Stimulated activated CD4-positive, alpha-beta T cell treated with anti-CD3 and anti-CD28 coated beads, Interleukin-12 subunit alpha, Interleukin-12 subunit beta, amount 100 ng/mL, for 48 hours (primary cell): ENCODE results near the gene VAMP8.
"Not testable (repeated sequence)": the region's sequence is repeated elsewhere in the genome, so short reads cannot be mapped to it uniquely, and the experiment has no call there.

ENCODE experiments used
- DNase-seq, 3 donors: peaks; one replicate each; pipeline ENCODE4 v3.0.0-alpha.2; 2020; ENCODE audit warnings: low read depth in 2 of 3, low spot score in 1 of 3

VAMP8 gene

DNA sequence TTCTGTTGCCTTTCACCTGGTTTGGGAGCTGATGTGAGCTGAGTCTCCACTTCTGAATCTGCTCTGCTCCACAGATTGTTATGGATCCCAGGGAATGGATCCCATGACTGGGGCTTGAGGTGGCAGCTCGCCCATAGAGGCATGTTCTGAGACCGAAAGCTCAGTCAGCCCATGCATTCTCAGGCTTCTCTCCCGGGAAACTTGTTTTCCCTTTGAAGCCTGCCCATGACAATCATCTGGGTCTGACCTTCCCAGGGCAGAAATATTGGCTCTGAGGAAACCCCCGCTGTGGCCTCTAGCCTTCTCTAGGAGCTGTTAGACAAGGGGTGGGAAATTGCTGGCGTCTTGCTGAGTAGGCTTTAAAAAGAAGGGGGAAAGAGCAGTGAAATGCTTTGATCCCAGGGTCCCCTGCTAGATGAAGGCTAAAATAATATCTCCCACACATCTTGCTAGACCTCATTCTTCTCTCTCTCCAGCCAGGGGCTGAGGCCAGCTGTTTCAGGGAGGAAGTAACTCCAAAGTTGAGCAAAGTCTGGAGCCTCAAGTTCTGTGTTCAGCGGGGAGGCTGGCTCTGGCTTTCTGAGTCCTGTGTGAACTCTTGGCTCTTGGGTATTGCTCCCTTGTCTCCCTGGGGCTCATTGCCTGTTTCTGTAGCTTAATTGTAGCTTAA, 2.0 kb downstream of the VAMP8 start:
- DNase-seq, result no peak

DNA sequence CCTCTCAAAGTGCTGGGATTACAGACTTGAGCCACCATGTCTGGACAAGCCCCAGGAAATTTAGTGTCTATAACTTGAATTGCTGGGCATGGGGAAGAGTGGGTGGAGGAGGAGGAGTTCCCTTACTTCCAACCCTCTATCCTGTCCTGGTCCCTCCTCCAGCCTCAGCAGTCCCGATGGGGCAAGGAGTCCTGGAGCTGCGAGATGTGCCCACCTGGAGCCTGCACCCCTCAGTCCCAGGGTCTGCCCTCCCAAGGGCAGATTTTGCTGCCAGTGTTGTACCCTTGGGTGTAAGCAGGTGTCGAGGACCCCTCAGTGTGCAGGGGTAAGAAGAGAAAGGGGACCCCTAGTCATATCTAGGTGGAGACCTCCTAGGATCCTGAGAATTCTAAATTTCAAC, 2.8 kb downstream of the VAMP8 start:
- DNase-seq, result no peak

DNA sequence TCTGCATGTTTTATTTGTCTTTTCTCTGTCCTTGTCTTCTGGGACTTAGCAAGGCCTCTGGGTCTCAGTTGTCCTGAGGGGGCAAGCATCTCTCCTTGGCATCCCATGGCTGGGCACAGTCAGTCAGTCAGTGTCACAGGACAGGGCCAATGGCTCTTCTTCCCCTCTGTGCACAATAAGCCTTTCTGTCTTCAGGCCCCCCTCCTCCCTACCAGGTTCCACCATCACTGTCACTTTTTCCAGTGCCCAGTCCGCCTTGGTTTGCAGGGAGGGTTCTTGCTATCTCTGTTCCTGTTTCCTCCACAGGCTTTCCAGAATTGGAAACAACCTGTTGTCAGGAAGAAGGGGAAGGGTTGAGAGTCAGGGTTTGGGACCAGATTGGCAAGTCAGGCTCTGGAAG, 5.1 kb downstream of the VAMP8 start:
- no peak for DNase-seq

DNA sequence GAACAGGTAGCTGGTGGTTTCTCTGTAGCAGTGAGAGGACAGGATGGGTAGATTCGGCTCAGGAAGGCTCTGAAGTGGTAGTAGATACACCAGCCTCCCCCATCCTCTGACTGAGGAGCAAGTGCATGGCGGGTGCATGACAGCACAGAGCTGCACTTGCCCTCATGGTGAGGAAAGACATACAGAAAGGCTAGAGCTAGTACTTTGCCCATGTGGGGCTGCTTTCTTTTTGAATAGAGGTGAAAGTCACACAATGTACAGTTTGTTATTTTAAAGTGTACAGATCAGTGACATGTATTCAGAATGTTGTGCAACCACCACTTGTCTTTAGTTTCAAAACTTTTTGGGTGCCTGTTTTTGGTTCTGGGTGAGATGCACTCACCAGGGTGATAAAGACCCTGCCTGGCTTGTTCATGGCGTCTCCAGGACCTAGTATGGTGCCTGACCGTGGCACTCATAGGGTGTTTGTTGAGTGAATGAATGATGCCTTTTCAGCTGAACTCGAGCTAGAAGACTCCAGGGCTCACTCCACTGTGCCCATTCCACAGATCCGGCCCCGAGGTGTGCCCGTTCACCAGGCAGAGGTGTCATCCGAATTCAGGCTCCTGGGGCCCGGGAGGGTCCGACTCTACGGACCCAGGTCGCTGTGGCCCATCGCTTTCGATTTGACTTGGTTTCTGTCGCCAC, 6.4 kb downstream of the VAMP8 start:
- DNase-seq, result no peak

DNA sequence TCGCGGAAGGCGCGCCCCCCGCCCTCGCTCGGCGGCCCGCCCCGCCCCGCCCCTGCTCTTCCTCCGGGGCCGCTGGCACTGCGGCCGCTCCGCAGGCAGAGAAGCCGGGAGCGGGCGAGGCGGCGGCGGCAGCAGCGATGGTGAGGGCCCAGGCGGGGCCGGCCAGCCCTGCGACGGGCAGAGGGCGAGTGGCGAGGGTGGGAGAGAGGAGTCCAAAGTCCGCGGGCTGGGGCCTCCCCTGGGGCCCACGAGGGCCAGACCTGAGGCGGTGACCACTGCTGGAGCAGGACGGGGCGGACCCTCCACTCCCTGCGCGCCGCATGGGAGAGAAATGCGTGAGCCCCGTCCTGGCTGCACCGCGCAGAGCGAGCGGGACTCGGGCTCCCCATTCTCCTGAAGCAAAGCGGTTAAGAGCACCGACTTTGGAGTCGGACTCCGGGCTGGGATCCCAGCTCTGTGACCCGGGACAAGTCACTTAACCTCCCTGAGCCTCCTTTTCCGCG, 7.0 kb downstream of the VAMP8 start, which contains the start of gene VAMP5:
VAMP5 (plus strand) TSS at position 78 of the 503 bp plus-strand sequence; CDS start at position 138, 60 bp downstream.
- no peak for DNase-seq

DNA sequence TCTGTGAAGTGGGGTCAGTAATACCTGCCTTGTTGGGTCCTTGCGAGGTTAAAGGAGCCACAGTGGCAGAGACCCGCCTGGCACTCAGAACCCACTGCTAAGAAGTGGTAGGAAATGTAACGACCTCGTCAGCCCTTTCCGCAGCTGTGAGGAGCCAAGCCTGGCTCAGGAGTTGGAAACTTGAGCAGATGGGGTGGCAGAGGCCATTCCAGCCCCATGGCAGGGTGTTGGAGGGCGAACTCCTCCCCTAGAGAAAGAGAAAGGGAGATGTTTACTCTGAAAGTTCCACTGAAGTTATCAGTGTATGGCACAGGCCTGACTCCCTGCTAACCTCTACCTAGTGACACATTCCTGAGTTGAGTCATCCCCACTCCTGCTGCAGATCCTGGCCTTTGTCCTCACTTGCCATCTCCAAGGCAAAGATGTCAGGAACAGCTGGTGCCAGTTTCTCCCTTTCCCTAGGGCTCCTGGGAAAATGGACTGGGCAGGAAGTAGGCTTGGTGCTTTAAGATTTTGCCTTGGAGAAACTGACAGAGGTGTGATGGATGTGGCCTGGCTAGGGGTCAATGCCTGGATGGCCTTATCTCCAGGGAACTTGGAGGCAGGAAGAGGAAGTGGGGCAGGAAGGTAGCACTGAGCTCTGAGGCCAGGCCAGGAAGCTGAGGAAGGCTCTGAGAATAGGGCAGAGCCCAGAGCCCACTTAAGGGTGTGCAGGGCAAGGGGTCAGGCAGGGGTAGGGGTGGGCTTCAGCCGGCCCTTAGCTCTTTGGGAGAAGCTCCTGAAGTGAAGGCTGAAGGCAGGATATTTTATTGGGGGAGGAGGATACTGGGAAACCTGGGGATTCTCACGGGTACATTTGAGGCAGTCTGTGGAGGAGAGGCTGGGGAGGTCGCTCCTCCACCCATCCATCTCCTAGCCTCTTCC, 7.7 kb downstream of the VAMP8 start:
- DNase-seq, result no peak

DNA sequence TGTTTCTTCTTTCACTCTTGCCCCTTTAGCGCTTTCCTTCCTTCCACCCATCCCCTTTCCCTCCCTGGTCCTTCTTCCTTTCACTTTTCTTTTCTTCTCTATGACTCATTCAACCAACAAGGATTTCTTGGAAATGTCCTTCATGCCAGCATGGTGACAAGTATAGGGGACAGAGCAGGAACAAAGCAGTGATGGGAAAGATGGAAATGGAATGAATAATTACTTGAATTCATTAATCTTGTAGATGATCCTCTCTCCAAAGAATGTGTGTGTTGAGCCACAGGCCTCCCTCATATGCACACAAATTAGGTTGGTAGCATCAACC, 8.4 kb downstream of the VAMP8 start:
- DNase-seq, result no peak

DNA sequence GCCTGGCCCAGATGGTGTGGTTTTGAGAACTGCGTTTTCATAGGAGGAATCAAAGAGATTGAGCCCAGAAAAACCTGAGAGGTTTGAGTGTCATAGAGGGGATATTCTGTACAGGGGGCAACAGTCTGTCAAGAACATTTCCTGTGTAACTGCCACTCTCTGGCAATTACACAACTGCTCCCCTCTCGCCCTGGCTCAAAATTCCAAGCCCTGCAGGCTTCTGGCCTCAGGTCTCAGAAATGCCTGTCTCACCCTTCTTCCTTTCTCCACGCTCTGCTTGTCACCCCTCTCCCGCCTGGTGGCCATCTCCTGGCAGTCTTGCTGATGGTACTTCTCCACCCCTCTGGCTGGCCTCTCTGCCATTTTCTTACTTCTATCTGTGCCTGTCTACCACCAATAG, 10.8 kb downstream of the VAMP8 start:
- DNase-seq, result no peak

DNA sequence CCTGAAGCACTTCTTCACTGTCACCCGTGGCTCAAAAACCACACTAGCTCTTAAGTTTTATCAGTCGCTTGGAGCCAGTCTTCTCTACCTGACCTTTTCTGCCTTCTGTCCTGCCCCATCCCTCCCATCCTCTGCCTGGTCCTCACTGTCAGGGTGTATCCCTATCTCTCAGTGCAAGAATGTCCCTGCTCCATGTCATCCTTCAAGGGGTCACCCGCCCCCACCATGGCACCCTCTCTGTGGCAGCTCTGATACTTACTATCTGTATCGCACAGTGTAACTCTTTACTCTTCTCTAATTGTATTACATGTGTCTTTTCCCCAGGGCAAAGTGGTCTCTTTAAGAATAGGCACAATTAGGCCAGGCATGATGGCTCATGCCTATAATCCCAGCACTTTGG, 11.3 kb downstream of the VAMP8 start:
- no peak for DNase-seq

DNA sequence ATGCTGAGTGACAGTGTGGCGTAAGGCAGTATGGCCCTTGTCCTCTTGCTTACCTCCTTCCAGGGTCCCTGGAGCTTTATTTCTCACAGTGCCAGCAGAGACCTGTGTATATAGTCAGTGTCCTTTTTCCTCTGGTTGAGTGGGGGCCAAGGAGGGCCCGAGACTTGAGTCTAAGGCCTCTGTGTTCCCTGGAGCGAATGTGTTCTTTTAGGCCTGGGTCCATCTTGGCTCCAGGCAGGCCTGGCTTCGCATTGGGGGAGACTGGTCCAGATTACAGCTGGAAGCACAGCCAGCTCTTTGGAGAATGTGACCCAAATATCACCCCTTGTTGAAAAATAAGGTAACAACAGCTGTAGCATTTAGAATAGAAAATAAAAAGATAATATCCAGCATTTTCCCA, 11.8 kb downstream of the VAMP8 start:
- DNase-seq, result no peak

DNA sequence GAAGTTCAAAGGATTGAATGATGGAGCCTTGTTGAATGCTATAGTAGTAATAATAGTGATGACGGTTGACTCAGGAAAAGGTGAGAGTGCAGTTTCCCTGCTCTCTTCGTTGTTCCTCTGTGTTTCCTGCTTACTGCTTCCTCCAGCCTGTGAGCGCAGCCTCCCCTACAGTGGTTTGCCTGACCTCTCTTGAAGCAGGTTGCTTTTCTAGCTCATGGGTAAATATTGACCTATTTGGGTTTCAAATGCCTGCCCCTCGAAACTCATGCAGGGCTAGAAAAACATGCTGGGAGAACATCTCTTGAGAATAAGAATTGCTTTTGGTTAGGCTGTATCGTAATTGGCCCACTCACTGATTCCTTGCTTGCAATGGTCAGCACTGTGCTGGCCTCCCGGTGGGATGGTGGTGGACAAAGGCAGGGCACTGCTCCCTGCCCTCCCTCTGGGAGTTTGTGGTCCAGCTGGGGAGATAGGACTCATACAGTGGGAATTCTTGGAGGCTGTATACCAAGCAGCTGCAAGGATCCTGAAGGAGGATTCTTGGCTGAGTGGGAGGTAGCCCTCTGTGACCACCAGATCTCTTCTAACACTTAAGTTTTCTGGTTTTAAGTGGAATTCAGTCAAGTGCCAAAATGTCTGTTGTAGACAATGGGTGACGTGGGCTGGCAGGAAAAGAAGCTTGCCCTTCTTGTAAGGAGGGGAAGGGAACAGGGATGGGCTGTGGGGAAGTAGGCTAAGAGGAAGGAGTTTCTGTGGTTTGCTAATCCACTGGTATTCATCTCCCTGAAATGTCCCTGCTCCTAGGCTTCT, 12.8 kb downstream of the VAMP8 start:
- DNase-seq, result no peak

DNA sequence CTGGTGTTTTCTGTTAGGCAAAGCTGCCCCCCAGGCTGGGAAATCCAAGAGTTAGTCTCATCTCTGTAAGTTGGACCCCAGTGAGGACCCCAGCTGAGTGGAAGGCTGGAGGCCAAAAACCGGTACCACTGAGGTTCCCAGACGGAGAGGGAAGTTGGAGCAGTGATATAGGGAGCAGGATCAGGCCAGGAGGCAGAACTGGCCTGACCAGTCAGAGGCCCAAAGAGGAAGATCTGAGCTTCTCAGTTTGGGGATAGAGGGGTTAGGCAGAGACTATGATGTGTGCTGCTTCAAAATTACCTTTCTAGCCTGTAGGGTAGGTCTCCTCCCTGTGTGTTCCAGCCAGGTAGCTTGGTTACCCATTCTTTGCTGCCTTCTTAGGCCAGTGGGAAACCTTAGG, 13.6 kb downstream of the VAMP8 start:
- DNase-seq, result no peak

DNA sequence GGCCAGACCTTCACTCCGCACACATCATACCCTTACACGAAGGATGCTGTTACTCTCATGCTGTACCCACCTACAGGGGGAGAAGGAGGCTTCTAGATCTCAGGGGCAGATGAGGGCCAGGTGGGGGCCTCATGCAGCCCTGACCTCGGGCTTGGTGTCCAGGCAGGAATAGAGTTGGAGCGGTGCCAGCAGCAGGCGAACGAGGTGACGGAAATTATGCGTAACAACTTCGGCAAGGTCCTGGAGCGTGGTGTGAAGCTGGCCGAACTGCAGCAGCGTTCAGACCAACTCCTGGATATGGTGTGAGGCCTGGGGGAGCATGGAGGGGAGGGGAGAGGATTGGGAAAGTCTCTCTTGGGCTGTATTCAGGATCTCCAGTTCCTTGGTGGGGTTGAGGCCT, 14.2 kb downstream of the VAMP8 start:
- no peak for DNase-seq

DNA sequence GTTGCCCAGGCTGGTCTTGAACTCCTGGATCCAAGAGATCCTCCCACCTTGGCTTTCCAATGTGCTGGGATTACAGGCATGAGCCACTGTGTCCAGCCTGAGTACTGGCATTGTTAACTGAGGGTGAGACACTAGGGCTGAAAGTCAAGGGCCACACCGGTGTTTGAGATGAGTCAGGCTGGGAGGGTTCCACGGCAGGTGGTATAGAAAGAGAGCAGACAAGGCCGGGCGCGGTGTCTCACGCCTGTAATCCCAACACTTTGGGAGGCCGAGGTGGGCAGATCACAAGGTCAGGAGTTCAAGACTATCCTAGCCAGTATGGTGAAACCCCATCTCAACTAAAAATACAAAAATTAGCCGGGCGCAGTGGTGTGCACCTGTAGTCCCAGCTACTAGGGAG, 14.9 kb downstream of the VAMP8 start:
- DNase-seq, result not testable (repeated sequence)

DNA sequence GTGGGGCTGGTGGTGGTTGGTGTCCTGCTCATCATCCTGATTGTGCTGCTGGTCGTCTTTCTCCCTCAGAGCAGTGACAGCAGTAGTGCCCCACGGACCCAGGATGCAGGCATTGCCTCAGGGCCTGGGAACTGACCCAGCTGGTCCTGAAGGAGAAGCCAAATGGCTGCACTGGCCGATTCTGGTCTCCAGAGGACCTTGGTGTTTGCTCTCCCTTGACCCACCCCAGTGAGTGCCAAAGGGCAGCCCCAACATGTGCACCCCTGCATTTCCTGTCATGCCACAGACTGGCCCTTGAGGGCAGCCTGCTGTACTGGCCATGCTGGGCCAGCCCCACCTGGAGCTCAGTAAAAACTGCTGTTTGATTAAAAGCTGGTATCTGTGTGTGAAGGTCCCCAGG, 15.6 kb downstream of the VAMP8 start:
- DNase-seq, result no peak

DNA sequence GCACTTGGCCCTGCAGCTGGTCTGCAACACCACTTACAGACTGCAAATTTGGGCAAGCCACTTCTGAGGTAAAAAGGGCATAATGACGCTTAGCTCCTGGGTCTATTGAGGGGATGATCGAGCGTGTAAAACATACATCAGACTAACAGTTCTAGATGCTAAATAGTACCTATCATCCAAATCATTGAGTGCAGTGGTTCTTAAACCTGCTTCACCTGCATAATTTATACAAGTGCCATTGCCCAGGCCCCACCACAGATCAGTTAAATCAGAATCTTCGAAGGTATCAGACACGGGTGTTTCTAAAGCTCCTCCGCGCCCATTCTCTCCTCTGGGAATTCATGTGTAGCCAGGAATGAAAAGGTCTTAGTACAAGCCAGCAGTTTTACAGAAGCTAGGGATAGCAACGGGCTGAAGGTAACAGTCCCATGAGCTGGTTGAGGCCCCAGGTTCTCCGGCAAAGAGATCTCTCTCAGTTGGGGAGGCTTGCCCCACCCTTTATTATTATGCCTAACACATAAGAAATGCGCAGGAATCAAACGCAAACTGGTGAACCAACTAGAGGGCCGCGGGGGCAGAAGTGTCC, 17.4 kb downstream of the VAMP8 start:
- no peak for DNase-seq

DNA sequence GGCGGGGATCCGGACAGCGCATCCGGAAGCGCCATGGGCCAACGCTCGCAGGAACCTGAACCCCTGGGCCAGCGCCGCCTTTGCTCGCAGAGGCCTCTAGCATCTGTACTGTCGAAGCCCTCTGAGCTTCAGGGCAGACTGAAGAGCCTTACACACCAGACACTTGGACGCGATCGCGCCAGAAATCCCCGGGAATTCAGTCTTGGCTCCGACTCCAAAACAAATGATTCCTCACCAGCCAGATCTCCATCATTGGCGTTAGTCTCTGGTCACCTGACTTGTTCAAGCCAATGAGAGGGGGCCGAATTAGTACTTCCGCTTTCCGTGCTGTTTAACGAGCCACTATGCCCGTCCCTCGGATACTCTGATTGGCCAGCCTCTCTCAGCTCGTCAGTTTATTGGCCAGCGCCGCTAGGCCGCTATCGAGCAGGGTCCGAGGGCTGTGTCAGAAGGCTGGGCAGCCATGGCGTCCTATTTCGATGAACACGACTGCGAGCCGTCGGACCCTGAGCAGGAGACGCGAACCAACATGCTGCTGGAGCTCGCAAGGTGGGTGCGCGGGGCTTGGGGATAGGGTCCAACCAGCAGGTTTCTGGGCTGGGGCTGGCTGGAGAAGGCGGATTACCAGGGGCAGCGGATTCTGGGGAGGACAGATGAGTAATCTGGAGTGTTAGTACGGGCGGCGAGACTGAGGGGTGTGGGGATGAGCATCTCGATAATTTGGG, 18.1 kb downstream of the VAMP8 start, which contains the start of gene RNF181:
RNF181 (plus strand) TSS at position 445 of the 725 bp plus-strand sequence; CDS start at position 464, 19 bp downstream.
- DNase-seq, result peak; percentile 84 to 86 (median 85)

DNA sequence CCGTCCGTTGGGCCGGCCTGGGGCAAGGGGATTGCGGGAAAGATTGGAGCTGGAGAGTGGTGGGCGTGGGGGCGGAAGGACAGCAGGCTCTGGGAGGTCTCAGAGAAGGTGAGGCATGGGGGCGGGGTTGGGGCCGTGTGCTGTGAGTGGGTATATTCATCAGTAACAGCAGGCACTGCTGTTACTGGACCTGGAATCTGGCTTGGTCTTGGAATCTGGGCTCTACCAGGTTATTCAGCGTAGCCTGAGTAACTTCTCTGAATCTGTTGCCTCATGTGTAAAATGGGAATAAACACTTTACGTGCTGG, 18.6 kb downstream of the VAMP8 start:
- DNase-seq, result no peak

DNA sequence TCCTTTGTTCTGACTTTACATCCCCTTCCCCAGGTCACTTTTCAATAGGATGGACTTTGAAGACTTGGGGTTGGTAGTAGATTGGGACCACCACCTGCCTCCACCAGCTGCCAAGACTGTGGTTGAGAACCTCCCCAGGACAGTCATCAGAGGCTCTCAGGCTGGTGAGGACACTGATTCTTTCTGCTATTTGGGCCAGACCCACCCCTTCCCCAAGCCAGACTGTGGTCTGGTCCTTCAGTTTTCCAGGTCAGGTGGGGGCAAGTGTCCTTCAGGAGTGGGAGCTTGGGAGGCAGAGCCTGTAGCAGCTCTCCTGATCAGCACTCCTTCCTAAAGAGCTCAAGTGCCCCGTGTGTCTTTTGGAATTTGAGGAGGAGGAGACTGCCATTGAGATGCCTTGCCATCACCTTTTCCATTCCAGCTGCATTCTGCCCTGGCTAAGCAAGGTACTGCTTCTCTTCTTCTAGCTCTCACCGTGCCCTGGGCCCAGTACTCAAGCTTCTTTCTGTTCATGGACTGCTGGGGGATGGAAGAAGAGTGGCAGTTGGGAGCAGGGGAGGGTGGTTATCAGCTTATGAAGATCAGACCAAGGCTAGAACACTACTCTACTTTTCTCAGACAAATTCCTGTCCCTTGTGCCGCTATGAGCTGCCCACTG, 19.2 kb downstream of the VAMP8 start:
- DNase-seq, result no peak
